ENCODE measurements around the gene SMPD3.

DNA sequence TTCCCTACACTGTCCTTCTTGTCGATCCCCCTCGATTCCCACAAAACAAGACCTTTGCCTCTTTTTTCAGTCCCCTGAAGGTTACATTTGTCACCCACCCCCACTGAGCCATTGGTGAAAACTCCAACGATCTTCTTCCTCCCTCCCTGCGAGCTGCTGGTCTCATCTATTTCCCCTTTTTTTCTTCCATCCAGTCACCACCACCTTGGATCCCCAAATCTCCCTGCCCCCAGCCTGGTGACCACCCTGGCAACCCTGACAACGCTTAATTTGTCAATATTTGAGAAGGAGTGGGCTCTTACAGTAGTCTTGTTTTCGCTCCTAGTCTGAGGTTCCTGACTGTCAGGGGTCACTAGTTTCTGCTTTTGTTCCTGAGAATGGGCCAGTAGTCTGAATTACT lies 62.9 kb downstream of the SMPD3 start:
- TF ChIP-seq POLR2A (IDR thresholded peaks at IDR 0.05) (no peak), CTCF (IDR thresholded peaks at IDR 0.05 in 8 of 11, conservative IDR thresholded peaks at IDR 0.05 in 3 of 11) (no peak)

Data from spleen (tissue), 7 donors.